ENCODE data around the gene THAP4.
"Not testable (repeated sequence)": the region's sequence is repeated elsewhere in the genome, so short reads cannot be mapped to it uniquely, and the experiment has no call there.

THAP4 gene

GRCh38 chr2:241566468-241566867 lies 70.5 kb downstream of the THAP4 start:
- peaks cover 4% of the 10 kb centered on the region; the same call in 1 of the 2 replicates for H3K36me3 ChIP-seq (ENCODE audit: insufficient read depth, low read length)
- 93% methylated on average over 7 of the region's 7 CpGs for WGBS
- H3K9me3 ChIP-seq (ENCODE audit: insufficient read depth, low read depth, low read length), result no peaks in the 10 kb centered on the region
- H3K4me1 ChIP-seq (ENCODE audit: insufficient read depth, low read length), result no peaks in the 10 kb centered on the region; the same call in 1 of the 2 replicates
- H3K27me3 ChIP-seq (ENCODE audit: insufficient read depth, low read length), result no peaks in the 10 kb centered on the region
- no peak overlapping the region for H3K27ac ChIP-seq (ENCODE audit: low read depth, low read length)
- H3K9ac ChIP-seq (ENCODE audit: low read depth, low read length), result no peak overlapping the region
- H3K4me3 ChIP-seq (ENCODE audit: low read length), result no peak overlapping the region

GRCh38 chr2:241566021-241566420 lies 70.9 kb downstream of the THAP4 start:
- not testable (repeated sequence) for H3K4me3 ChIP-seq (ENCODE audit: low read length); H3K36me3 ChIP-seq (ENCODE audit: insufficient read depth, low read length); H3K27me3 ChIP-seq (ENCODE audit: insufficient read depth, low read length); H3K4me1 ChIP-seq (ENCODE audit: insufficient read depth, low read length); H3K9me3 ChIP-seq (ENCODE audit: insufficient read depth, low read depth, low read length); H3K27ac ChIP-seq (ENCODE audit: low read depth, low read length); H3K9ac ChIP-seq (ENCODE audit: low read depth, low read length)
- 98% methylated on average over 11 of the region's 11 CpGs for WGBS

- Histone ChIP-seq H3K9me3 (ENCODE audit: insufficient read depth, low read depth, low read length) (no peaks in the 10 kb centered on the region), H3K4me1 (ENCODE audit: insufficient read depth, low read length) (no peaks in the 10 kb centered on the region; the same call in 1 of the 2 replicates), H3K9ac (ENCODE audit: low read depth, low read length) (no peak overlapping the region), H3K36me3 (ENCODE audit: insufficient read depth, low read length) (peaks cover 4% of the 10 kb centered on the region; the same call in 1 of the 2 replicates), H3K27ac (ENCODE audit: low read depth, low read length) (no peak overlapping the region), H3K27me3 (ENCODE audit: insufficient read depth, low read length) (no peaks in the 10 kb centered on the region), H3K4me3 (ENCODE audit: low read length) (no peak overlapping the region)
- 82% methylated on average over 10 of the region's 10 CpGs for WGBS
Observed at GRCh38 chr2:241565411-241565810, 71.5 kb downstream of the THAP4 start.

- Histone ChIP-seq H3K9ac (ENCODE audit: low read depth, low read length) (no peak overlapping the region), H3K36me3 (ENCODE audit: insufficient read depth, low read length) (peaks cover 4% of the 10 kb centered on the region; the same call in 1 of the 2 replicates), H3K4me3 (ENCODE audit: low read length) (no peak overlapping the region), H3K9me3 (ENCODE audit: insufficient read depth, low read depth, low read length) (no peaks in the 10 kb centered on the region), H3K27me3 (ENCODE audit: insufficient read depth, low read length) (no peaks in the 10 kb centered on the region), H3K27ac (ENCODE audit: low read depth, low read length) (no peak overlapping the region), H3K4me1 (ENCODE audit: insufficient read depth, low read length) (no peaks in the 10 kb centered on the region; the same call in 1 of the 2 replicates)
- WGBS, result 93% methylated on average over 34 of the region's 36 CpGs
Observed at GRCh38 chr2:241564596-241565410, 72.2 kb downstream of the THAP4 start.

- Histone ChIP-seq H3K27ac (ENCODE audit: low read depth, low read length) (no peak overlapping the region), H3K4me3 (ENCODE audit: low read length) (no peak overlapping the region), H3K36me3 (ENCODE audit: insufficient read depth, low read length) (peaks cover 4% of the 10 kb centered on the region; the same call in 1 of the 2 replicates), H3K4me1 (ENCODE audit: insufficient read depth, low read length) (no peaks in the 10 kb centered on the region; the same call in 1 of the 2 replicates), H3K9me3 (ENCODE audit: insufficient read depth, low read depth, low read length) (no peaks in the 10 kb centered on the region), H3K27me3 (ENCODE audit: insufficient read depth, low read length) (no peaks in the 10 kb centered on the region; the same call in 1 of the 2 replicates), H3K9ac (ENCODE audit: low read depth, low read length) (no peak overlapping the region)
- WGBS, result 89% methylated on average over 23 of the region's 23 CpGs
Observed at GRCh38 chr2:241563981-241564595, 72.9 kb downstream of the THAP4 start.

- no peak overlapping the region for H3K27ac ChIP-seq (ENCODE audit: low read depth, low read length)
- peaks cover 4% of the 10 kb centered on the region; the same call in 1 of the 2 replicates for H3K36me3 ChIP-seq (ENCODE audit: insufficient read depth, low read length)
- H3K27me3 ChIP-seq (ENCODE audit: insufficient read depth, low read length), result no peaks in the 10 kb centered on the region; the same call in 1 of the 2 replicates
- no peak overlapping the region for H3K4me3 ChIP-seq (ENCODE audit: low read length)
- H3K4me1 ChIP-seq (ENCODE audit: insufficient read depth, low read length), result no peaks in the 10 kb centered on the region; the same call in 1 of the 2 replicates
- no peaks in the 10 kb centered on the region for H3K9me3 ChIP-seq (ENCODE audit: insufficient read depth, low read depth, low read length)
- 90% methylated on average over 10 of the region's 10 CpGs for WGBS
- H3K9ac ChIP-seq (ENCODE audit: low read depth, low read length), result no peak overlapping the region
Observed at GRCh38 chr2:241563571-241563980, 73.4 kb downstream of the THAP4 start.

GRCh38 chr2:241563031-241563507 lies 73.9 kb downstream of the THAP4 start:
- H3K9me3 ChIP-seq (ENCODE audit: insufficient read depth, low read depth, low read length), result no peaks in the 10 kb centered on the region
- no peaks in the 10 kb centered on the region; the same call in 1 of the 2 replicates for H3K4me1 ChIP-seq (ENCODE audit: insufficient read depth, low read length)
- H3K27ac ChIP-seq (ENCODE audit: low read depth, low read length), result no peak overlapping the region
- WGBS, result 90% methylated on average over 13 of the region's 13 CpGs
- H3K36me3 ChIP-seq (ENCODE audit: insufficient read depth, low read length), result peaks cover 4% of the 10 kb centered on the region; the same call in 1 of the 2 replicates
- H3K4me3 ChIP-seq (ENCODE audit: low read length), result no peak overlapping the region
- peaks cover under 1% of the 10 kb centered on the region for H3K27me3 ChIP-seq (ENCODE audit: insufficient read depth, low read length)
- no peak overlapping the region for H3K9ac ChIP-seq (ENCODE audit: low read depth, low read length)

GRCh38 chr2:241562269-241562891 lies 74.6 kb downstream of the THAP4 start:
- no peak overlapping the region for H3K9ac ChIP-seq (ENCODE audit: low read depth, low read length)
- no peak overlapping the region for H3K4me3 ChIP-seq (ENCODE audit: low read length)
- H3K36me3 ChIP-seq (ENCODE audit: insufficient read depth, low read length), result peaks cover 4% of the 10 kb centered on the region; the same call in 1 of the 2 replicates
- 94% methylated on average over 23 of the region's 23 CpGs for WGBS
- H3K4me1 ChIP-seq (ENCODE audit: insufficient read depth, low read length), result no peaks in the 10 kb centered on the region; the same call in 1 of the 2 replicates
- H3K27ac ChIP-seq (ENCODE audit: low read depth, low read length), result no peak overlapping the region
- H3K27me3 ChIP-seq (ENCODE audit: insufficient read depth, low read length), result peaks cover 8% of the 10 kb centered on the region
- no peaks in the 10 kb centered on the region for H3K9me3 ChIP-seq (ENCODE audit: insufficient read depth, low read depth, low read length)

- Histone ChIP-seq H3K27ac (ENCODE audit: low read depth, low read length) (no peak overlapping the region), H3K9ac (ENCODE audit: low read depth, low read length) (no peak overlapping the region), H3K9me3 (ENCODE audit: insufficient read depth, low read depth, low read length) (peaks cover 2% of the 10 kb centered on the region; the same call in 1 of the 2 replicates), H3K27me3 (ENCODE audit: insufficient read depth, low read length) (peaks cover 8% of the 10 kb centered on the region), H3K4me1 (ENCODE audit: insufficient read depth, low read length) (no peaks in the 10 kb centered on the region; the same call in 1 of the 2 replicates), H3K4me3 (ENCODE audit: low read length) (no peak overlapping the region), H3K36me3 (ENCODE audit: insufficient read depth, low read length) (peaks cover 4% of the 10 kb centered on the region; the same call in 1 of the 2 replicates)
- WGBS, result 73% methylated on average over 18 of the region's 18 CpGs
Observed at GRCh38 chr2:241561832-241562231, 75.1 kb downstream of the THAP4 start.

GRCh38 chr2:241560883-241561474 lies 76.0 kb downstream of the THAP4 start:
- Histone ChIP-seq H3K27ac (ENCODE audit: low read depth, low read length) (no peak overlapping the region), H3K4me3 (ENCODE audit: low read length) (no peak overlapping the region), H3K4me1 (ENCODE audit: insufficient read depth, low read length) (no peaks in the 10 kb centered on the region; the same call in 1 of the 2 replicates), H3K9ac (ENCODE audit: low read depth, low read length) (no peak overlapping the region), H3K36me3 (ENCODE audit: insufficient read depth, low read length) (peaks cover 4% of the 10 kb centered on the region; the same call in 1 of the 2 replicates), H3K9me3 (ENCODE audit: insufficient read depth, low read depth, low read length) (peaks cover 7% of the 10 kb centered on the region; the same call in 1 of the 2 replicates), H3K27me3 (ENCODE audit: insufficient read depth, low read length) (peaks cover 8% of the 10 kb centered on the region)
- WGBS, result 89% methylated on average over 17 of the region's 19 CpGs
